GM12878 (cell line): ENCODE data around the gene JPT1. TPM values are rescaled to one million over a fixed set of nuclear protein-coding genes. Genes with fewer than 3 reads are reported as not detected.

ENCODE experiments used
- ATAC-seq: fragments of 200-7000 bp; cut with Tn5 transposase; 3 replicates; pipeline ENCODE4 v1.9.1; 2020; ENCODE audit warnings: mild to moderate bottlenecking, moderate library complexity
- BruUV-seq: library from RNA; stranded (reverse); fragments of 400-500 nt; replicated peaks from 2 replicates; lab custom pipeline; 2021; lab: Mats Ljungman, UMichigan
- CTCF ChIA-PET: fragments of 300-600 bp; sonication (Branson Sonifier 250); formaldehyde crosslinking; extraction: SDS; loops from one replicate; lab custom pipeline; 2021; ENCODE audit warnings: inconsistent platforms; lab: Yijun Ruan, JAX
- POLR2A ChIA-PET: fragments of 350-600 bp; formaldehyde crosslinking; extraction: SDS; loops from one replicate; lab custom pipeline; 2021; ENCODE audit warnings: inconsistent platforms; lab: Charles Lee
- RAD21 ChIA-PET: fragments of 300-600 bp; sonication (Branson Sonifier 250); formaldehyde crosslinking; loops from one replicate; lab custom pipeline; 2023; ENCODE audit warnings: antibody characterized with exemption; ENCODE audit not compliant: unreplicated experiment; lab: Charles Lee
- SMC1A ChIA-PET: fragments of 300-600 bp; sonication (Branson Sonifier 250); formaldehyde crosslinking; loops from one replicate; lab custom pipeline; 2023; ENCODE audit not compliant: unreplicated experiment, uncharacterized antibody; lab: Charles Lee
- DNase-seq: peaks from one replicate; pipeline ENCODE4 v3.0.0-alpha.2; 2011; ENCODE audit warnings: low read depth, low spot score
- FAIRE-seq: peaks from 3 replicates; lab custom pipeline; 2011; peaks lifted over from hg19 to GRCh38; lab: Jason Lieb, UNC
- H2AFZ ChIP-seq: 2 replicates; pipeline ENCODE4 v1.6.0; 2011; ENCODE audit warnings: low read depth, low read length, control low read depth; ENCODE audit not compliant: control insufficient read depth
- H3K27ac ChIP-seq: 2 replicates; pipeline ENCODE4 v1.5.1; 2011; ENCODE audit warnings: control low read depth; ENCODE audit not compliant: control insufficient read depth, insufficient read depth
- H3K27me3 ChIP-seq, 2 experiments: replicated peaks in 1 of 2; 2 replicates each; pipeline versions ENCODE4 v1.6.0 to v1.6.1; 2011; ENCODE audit warnings: low read length in 1 of 2; ENCODE audit not compliant: control insufficient read depth in 2 of 2, insufficient read depth in 2 of 2
- H3K36me3 ChIP-seq, 2 experiments: 2 replicates each; pipeline ENCODE4 v1.5.1; 2011; ENCODE audit warnings: low read length in 1 of 2; ENCODE audit not compliant: control insufficient read depth in 2 of 2, insufficient read depth in 2 of 2
- H3K4me1 ChIP-seq: 2 replicates; pipeline ENCODE4 v1.6.1; 2011; ENCODE audit warnings: mild to moderate bottlenecking, low read length, moderate library complexity, mixed read lengths; ENCODE audit not compliant: control insufficient read depth, insufficient read depth
- H3K4me2 ChIP-seq: 2 replicates; pipeline ENCODE4 v1.6.0; 2011; ENCODE audit warnings: control low read depth; ENCODE audit not compliant: control insufficient read depth, insufficient read depth
- H3K4me3 ChIP-seq: fragments of 200-600 bp; sonication (generic); 2 replicates; pipeline ENCODE4 v1.5.1; 2016
- H3K79me2 ChIP-seq: 2 replicates; pipeline ENCODE4 v1.6.0; 2011; ENCODE audit warnings: low read length; ENCODE audit not compliant: control insufficient read depth, insufficient read depth
- H3K9ac ChIP-seq: 2 replicates; pipeline ENCODE4 v1.8.0; 2011; ENCODE audit warnings: low read length, control low read depth, mixed read lengths; ENCODE audit not compliant: control insufficient read depth, insufficient read depth
- H3K9me3 ChIP-seq: replicated peaks from 3 replicates; pipeline ENCODE4 v1.5.1; 2011; ENCODE audit warnings: mild to moderate bottlenecking, low read length; ENCODE audit not compliant: control insufficient read depth, insufficient read depth
- H4K20me1 ChIP-seq: 2 replicates; pipeline ENCODE4 v1.6.0; 2011; ENCODE audit not compliant: control insufficient read depth, insufficient read depth
- ATF3 ChIP-seq: IDR thresholded peaks from 2 replicates; pipeline ENCODE4 v1.6.1; 2011; ENCODE audit warnings: low read depth, mild to moderate bottlenecking, low read length, moderate library complexity, borderline replicate concordance; ENCODE audit errors: extremely low read depth
- IKZF2 ChIP-seq, 2 experiments: fragments of 450-650 bp; IDR thresholded peaks; 2 replicates each; pipeline ENCODE4 v1.6.1; 2017; ENCODE audit warnings: mild to moderate bottlenecking in 2 of 2, moderate library complexity in 2 of 2
- IRF5 ChIP-seq: fragments of 450-650 bp; IDR thresholded peaks from 2 replicates; pipeline ENCODE4 v1.6.1; 2017; ENCODE audit warnings: borderline replicate concordance
- RAD21 ChIP-seq: IDR thresholded peaks from 2 replicates; pipeline ENCODE4 v1.6.1; 2011; ENCODE audit warnings: mild to moderate bottlenecking, low read depth, low read length, moderate library complexity; ENCODE audit not compliant: insufficient read depth
- RELA ChIP-seq: fragments of 450-650 bp; IDR thresholded peaks from 2 replicates; pipeline ENCODE4 v1.8.0; 2014; ENCODE audit warnings: borderline replicate concordance; ENCODE audit not compliant: partially characterized antibody
- RFX5 ChIP-seq: IDR thresholded peaks from 2 replicates; pipeline ENCODE4 v1.6.1; 2011; ENCODE audit warnings: low read depth, low read length, improper control_type of control experiment
- SIN3A ChIP-seq: IDR thresholded peaks from 2 replicates; pipeline ENCODE4 v1.6.1; 2012; ENCODE audit warnings: low read depth, low read length, improper control_type of control experiment
- ZNF622 ChIP-seq: fragments of 450-650 bp; IDR thresholded peaks from 2 replicates; pipeline ENCODE4 v1.6.1; 2017; ENCODE audit warnings: mild to moderate bottlenecking, inconsistent platforms
- ZNF687 ChIP-seq: fragments of 450-650 bp; IDR thresholded peaks from 2 replicates; pipeline ENCODE4 v1.6.1; 2017; ENCODE audit warnings: mild to moderate bottlenecking, moderate library complexity
- ZSCAN29 ChIP-seq: fragments of 450-650 bp; IDR thresholded peaks from 2 replicates; pipeline ENCODE4 v1.6.1; 2017; ENCODE audit warnings: mild to moderate bottlenecking, moderate library complexity
- WGBS: methylation state at CpG from one replicate; pipeline ENCODE4 v1.1.6; 2016; ENCODE audit warnings: low lambda C conversion rate; ENCODE audit not compliant: insufficient replicate concordance, insufficient coverage; ENCODE audit errors: missing lambda C conversion rate; 5-methylcytosine and 5-hydroxymethylcytosine counted together
- in situ Hi-C: fragments of 300-500 bp; cut with MboI; formaldehyde crosslinking; loops from 9 replicates; pipeline ENCODE4 v1.14.3; 2018; ENCODE audit warnings: mixed read lengths
- intact Hi-C: fragments of 100-400 bp; cut with micrococcal nuclease; formaldehyde crosslinking; loops from one replicate; pipeline ENCODE4 v1.14.2; 2022; ENCODE audit not compliant: unreplicated experiment
- polyA plus RNA-seq, 11 experiments: library from polyadenylated mRNA; depleted of rRNA in 4 of 11; unstranded in 6 of 11; stranded (reverse) in 5 of 11; fragments of >200 nt; fragmentation: Nextera tagmentation in 4 of 11; fragmentation: Illumina TruSeq in 1 of 11; extraction: Ambion mirVana in 4 of 11; extraction: Trizol in 1 of 11; gene quantifications; 1 replicate in 1 of 11; 2 replicates in 10 of 11; pipeline versions ENCODE4 v1.2.1 to v1.2.3, GENCODE V29; 2011 to 2016; ENCODE audit warnings: inconsistent platforms in 2 of 11, missing spikeins in 2 of 11, low read depth in 1 of 11
- total RNA-seq, 4 experiments: library from RNA; depleted of rRNA in 3 of 4; stranded (reverse); fragments of >200 nt in 3 of 4; fragmentation: Illumina TruSeq in 1 of 4; extraction: Trizol in 1 of 4; gene quantifications; 2 replicates each; pipeline versions ENCODE4 v1.2.1 to v1.2.3, GENCODE V29; 2013 to 2021

Gene JPT1
- total and polyA plus RNA-seq, 10 of the 15 experiments (the other 5 are each of a cell fraction or from before 2014, with no cell fraction given), result 79.7 to 651 (median 323) TPM

GRCh38 chr17:75194879-75195278, 40.6 kb upstream of the JPT1 start:
- intact Hi-C loops, result no loop called here
- no peak overlapping the region for H3K4me3 ChIP-seq
- no peaks in the 10 kb centered on the region for H3K36me3 ChIP-seq
- no peak for ATAC-seq
- H3K27ac ChIP-seq, result no peak overlapping the region
- ChIA-PET RAD21 (no interaction called here), POLR2A (interaction anchor here (0.6 kb wide), 1 partner anchor 170 kb away, joined by 3 read pairs; no protein-coding TSS in a partner anchor), CTCF (no interaction called here), SMC1A (no interaction called here)
- TF ChIP-seq SIN3A, result no peak
- TF ChIP-seq ZNF687, result no peak
- no peak for TF ChIP-seq RAD21
- no peak for TF ChIP-seq IKZF2 (IDR thresholded peaks at IDR 0.05)
- no peak for TF ChIP-seq RFX5
- TF ChIP-seq ATF3, result no peak
- no peak for TF ChIP-seq IRF5
- TF ChIP-seq ZSCAN29, result no peak
- TF ChIP-seq RELA, result no peak
- TF ChIP-seq ZNF622, result no peak
- H3K9me3 ChIP-seq, result no peaks in the 10 kb centered on the region
- no peaks in the 10 kb centered on the region for H3K27me3 ChIP-seq
- no peaks in the 10 kb centered on the region for H3K79me2 ChIP-seq
- H3K4me2 ChIP-seq, result no peak overlapping the region
- no peak overlapping the region for H2AFZ ChIP-seq
- no peak for DNase-seq
- WGBS, result 67% methylated on average over 4 of the region's 5 CpGs
- in situ Hi-C loops, result no loop called here
- no peak overlapping the region for H3K9ac ChIP-seq
- BruUV-seq, result no TSS peak
- no peaks in the 10 kb centered on the region for H4K20me1 ChIP-seq
- no peak for FAIRE-seq
- H3K4me1 ChIP-seq, result peaks cover under 1% of the 10 kb centered on the region; the same call in 1 of the 2 replicates
